ENCODE data around the gene PCDHGC5.
A peak's percentile ranks its signal among the peaks of the same experiment; 100 is the strongest.

Gene PCDHGC5

DNA sequence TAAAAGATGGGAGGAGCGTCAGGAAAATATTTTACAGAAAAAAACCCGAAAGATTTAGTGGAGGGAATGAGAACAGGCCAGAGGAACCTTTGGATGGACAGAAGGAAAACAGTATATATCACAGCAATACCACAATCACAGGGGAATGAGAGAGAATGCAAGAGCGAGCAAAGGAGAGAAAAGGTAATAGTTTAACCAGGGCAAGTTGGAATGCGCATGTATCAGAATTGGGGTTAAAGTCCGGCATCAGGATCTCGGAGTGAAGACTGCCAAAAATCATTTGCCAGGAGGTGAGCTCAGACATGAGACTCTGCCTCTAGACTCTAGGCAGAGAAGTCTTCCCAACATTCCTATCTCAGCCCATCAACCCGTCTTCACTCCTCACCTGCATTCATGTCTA, 36.8 kb downstream of the PCDHGC5 start:
- no peak overlapping the region for H3K9ac ChIP-seq (ENCODE audit: low read depth, low read length)
- no peaks in the 10 kb centered on the region for H3K9me3 ChIP-seq (replicated peaks; ENCODE audit: low read length)
- peaks cover 65% of the 10 kb centered on the region for H3K4me1 ChIP-seq (ENCODE audit: control insufficient read depth, insufficient read depth, low read length)
- H3K27me3 ChIP-seq (ENCODE audit: control insufficient read depth, insufficient read depth, low read length): no peaks in the 10 kb centered on the region
- H3K36me3 ChIP-seq (ENCODE audit: insufficient read depth, low read length): peaks cover 22% of the 10 kb centered on the region
- peak overlapping the region; percentile 39 for H3K4me2 ChIP-seq (ENCODE audit: low read length)
- no peak overlapping the region for H3K4me3 ChIP-seq (ENCODE audit: low read length)

DNA sequence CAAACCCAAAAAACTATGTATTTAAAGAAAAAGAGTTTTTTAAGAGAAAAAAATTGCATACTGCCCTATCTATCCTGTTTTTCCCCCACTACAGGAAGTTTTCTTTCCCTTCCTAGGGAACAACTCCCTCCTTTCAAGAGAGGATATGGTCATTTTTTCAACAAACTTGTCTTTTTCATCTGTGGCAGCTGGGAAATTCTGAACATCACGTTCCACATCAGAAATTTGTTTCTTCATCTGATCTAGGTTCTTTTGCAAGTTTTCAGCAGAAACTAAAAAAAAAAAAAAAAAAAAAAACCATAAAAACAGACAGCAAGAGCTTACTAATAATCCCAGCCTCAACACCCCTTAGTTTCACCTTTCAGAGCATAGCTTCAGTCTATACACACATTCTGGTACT, 38.5 kb downstream of the PCDHGC5 start:
- H3K9ac ChIP-seq (ENCODE audit: low read depth, low read length): no peak overlapping the region
- no peak overlapping the region for H3K4me2 ChIP-seq (ENCODE audit: low read length)
- H3K36me3 ChIP-seq (ENCODE audit: insufficient read depth, low read length): peaks cover 22% of the 10 kb centered on the region
- H3K27me3 ChIP-seq (ENCODE audit: control insufficient read depth, insufficient read depth, low read length): no peaks in the 10 kb centered on the region
- H3K4me1 ChIP-seq (ENCODE audit: control insufficient read depth, insufficient read depth, low read length): peaks cover 50% of the 10 kb centered on the region
- no peak overlapping the region for H3K4me3 ChIP-seq (ENCODE audit: low read length)
- H3K9me3 ChIP-seq (replicated peaks; ENCODE audit: low read length): no peaks in the 10 kb centered on the region

DNA sequence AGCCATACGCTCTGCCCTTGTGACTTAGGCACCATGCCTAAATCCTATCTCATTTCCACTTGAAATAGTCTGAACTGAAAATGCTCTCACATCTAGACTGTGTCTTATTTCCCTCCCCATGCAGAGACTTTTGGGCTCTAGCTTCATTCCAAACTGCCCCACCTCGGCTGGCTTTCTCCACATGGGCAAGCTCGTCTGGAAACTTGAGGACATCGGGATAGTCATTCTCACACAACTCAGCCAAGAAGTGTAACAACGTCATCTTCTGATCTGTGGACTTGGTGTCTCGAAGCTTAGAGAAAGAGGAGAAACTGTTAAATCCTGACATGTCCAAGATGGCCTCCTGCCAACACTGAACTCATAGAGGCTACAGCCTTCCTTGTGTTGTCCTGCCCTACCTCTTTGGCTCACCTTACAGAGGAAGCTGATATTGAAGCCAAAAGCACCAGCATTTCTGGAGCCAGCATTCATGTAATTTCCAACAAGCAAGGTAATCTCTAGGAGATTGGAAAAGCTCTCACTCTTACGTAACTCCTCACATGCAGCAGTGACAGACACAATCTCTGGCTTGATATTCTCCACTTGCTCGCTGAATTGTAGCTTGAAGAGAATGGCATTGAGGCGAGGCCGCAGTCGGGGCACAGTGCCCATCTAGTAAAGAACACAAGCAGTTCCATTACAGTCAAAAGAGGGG, 39.6 kb downstream of the PCDHGC5 start:
- H3K27me3 ChIP-seq (ENCODE audit: control insufficient read depth, insufficient read depth, low read length): no peaks in the 10 kb centered on the region
- no peak overlapping the region for H3K4me3 ChIP-seq (ENCODE audit: low read length)
- H3K4me1 ChIP-seq (ENCODE audit: control insufficient read depth, insufficient read depth, low read length): peaks cover 50% of the 10 kb centered on the region
- no peaks in the 10 kb centered on the region for H3K9me3 ChIP-seq (replicated peaks; ENCODE audit: low read length)
- H3K4me2 ChIP-seq (ENCODE audit: low read length): peak overlapping the region; percentile 29
- peaks cover 16% of the 10 kb centered on the region for H3K36me3 ChIP-seq (ENCODE audit: insufficient read depth, low read length)
- peak overlapping the region; percentile 47 for H3K9ac ChIP-seq (ENCODE audit: low read depth, low read length)

DNA sequence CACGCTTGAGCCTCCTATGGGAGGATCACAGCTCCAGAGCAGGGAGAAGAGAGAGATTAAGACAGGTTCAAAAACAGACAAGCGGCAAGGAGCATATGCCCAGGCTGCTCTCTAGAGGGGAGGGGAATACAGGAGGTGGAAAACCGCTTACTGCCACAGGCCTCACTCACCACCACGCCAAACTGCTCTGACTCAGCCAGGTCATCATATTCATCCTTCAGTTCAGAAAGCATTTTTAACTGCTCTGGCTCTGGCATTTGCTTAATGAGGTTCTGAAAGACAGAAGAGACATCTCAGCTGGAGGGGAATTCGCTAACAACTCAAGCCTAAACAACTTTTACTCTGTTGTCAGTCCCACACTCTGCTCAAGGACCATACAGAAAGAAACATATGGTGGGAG, 40.1 kb downstream of the PCDHGC5 start:
- peaks cover 47% of the 10 kb centered on the region for H3K4me1 ChIP-seq (ENCODE audit: control insufficient read depth, insufficient read depth, low read length)
- peak overlapping the region; percentile 29 for H3K4me2 ChIP-seq (ENCODE audit: low read length)
- H3K36me3 ChIP-seq (ENCODE audit: insufficient read depth, low read length): peaks cover 15% of the 10 kb centered on the region
- no peaks in the 10 kb centered on the region for H3K27me3 ChIP-seq (ENCODE audit: control insufficient read depth, insufficient read depth, low read length)
- H3K9ac ChIP-seq (ENCODE audit: low read depth, low read length): peak overlapping the region; percentile 47
- no peak overlapping the region for H3K4me3 ChIP-seq (ENCODE audit: low read length)
- H3K9me3 ChIP-seq (replicated peaks; ENCODE audit: low read length): no peaks in the 10 kb centered on the region

DNA sequence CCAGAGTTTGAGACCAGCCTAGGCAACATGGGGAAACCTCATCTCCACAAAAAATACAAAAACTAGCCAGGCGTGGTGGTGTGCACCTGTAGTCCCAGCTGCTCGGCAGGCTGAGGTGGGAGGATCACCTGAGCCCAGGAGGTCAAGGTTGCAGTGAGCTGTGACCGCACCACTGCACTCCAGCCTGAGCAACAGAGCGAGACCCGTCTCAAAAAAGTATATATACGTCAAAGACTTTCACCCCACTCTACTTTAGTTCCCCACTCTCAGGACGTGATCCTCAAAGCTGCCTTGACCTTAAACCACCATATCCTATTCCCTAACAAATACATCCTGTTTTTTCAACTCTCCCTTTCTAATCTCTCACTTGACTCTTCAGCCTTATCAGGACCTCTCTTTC, 41.0 kb downstream of the PCDHGC5 start:
- Histone ChIP-seq H3K4me3 (ENCODE audit: low read length) (no peak overlapping the region), H3K4me2 (ENCODE audit: low read length) (no peak overlapping the region), H3K27me3 (ENCODE audit: control insufficient read depth, insufficient read depth, low read length) (no peaks in the 10 kb centered on the region), H3K9ac (ENCODE audit: low read depth, low read length) (no peak overlapping the region), H3K9me3 (replicated peaks; ENCODE audit: low read length) (no peaks in the 10 kb centered on the region), H3K4me1 (ENCODE audit: control insufficient read depth, insufficient read depth, low read length) (peaks cover 40% of the 10 kb centered on the region), H3K36me3 (ENCODE audit: insufficient read depth, low read length) (peaks cover 15% of the 10 kb centered on the region)

DNA sequence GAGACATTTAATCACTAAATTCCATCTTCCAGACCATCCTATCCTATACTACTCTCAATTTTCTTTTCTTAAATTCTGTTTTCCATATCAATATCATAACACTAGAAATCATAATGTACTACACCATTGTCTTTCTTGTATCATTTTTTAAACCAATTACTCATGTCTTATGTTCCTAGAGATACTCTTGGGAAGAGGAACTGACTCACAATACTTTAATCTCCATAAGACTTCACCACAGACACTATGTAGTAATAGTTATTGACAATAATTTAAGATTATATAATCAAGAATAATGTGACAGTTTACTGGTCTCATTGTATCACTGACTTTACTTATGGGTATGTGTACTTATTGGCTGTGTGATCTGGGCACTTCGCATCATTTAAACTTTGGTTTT, 43.8 kb downstream of the PCDHGC5 start:
- Histone ChIP-seq H3K4me3 (ENCODE audit: low read length) (no peak overlapping the region), H3K9ac (ENCODE audit: low read depth, low read length) (no peak overlapping the region), H3K4me1 (ENCODE audit: control insufficient read depth, insufficient read depth, low read length) (peaks cover 28% of the 10 kb centered on the region), H3K4me2 (ENCODE audit: low read length) (no peak overlapping the region), H3K36me3 (ENCODE audit: insufficient read depth, low read length) (peaks cover 7% of the 10 kb centered on the region), H3K27me3 (ENCODE audit: control insufficient read depth, insufficient read depth, low read length) (no peaks in the 10 kb centered on the region), H3K9me3 (replicated peaks; ENCODE audit: low read length) (no peaks in the 10 kb centered on the region)

DNA sequence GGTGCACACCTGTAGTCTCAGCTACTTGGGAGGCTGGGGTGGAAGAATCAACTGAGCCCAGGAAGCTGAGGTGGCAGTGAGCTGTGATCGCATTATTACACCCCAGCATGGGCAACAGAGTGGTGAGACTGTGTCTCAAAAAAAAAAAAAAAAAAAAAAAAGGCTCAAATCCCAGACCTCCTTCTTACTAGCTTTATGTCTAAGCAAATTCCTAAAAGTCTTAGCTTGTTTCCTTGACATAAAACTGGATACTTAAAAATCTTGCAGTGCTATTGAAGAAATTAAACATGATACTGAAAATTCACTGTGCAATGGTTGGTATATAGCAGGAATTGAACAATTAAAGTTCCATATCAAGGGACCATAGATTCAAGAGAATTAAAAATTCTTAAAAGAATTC, 45.0 kb downstream of the PCDHGC5 start:
- Histone ChIP-seq H3K4me2 (ENCODE audit: low read length) (no peak overlapping the region), H3K36me3 (ENCODE audit: insufficient read depth, low read length) (no peaks in the 10 kb centered on the region), H3K9ac (ENCODE audit: low read depth, low read length) (no peak overlapping the region), H3K4me1 (ENCODE audit: control insufficient read depth, insufficient read depth, low read length) (peaks cover 19% of the 10 kb centered on the region), H3K27me3 (ENCODE audit: control insufficient read depth, insufficient read depth, low read length) (no peaks in the 10 kb centered on the region), H3K4me3 (ENCODE audit: low read length) (no peak overlapping the region), H3K9me3 (replicated peaks; ENCODE audit: low read length) (no peaks in the 10 kb centered on the region)

DNA sequence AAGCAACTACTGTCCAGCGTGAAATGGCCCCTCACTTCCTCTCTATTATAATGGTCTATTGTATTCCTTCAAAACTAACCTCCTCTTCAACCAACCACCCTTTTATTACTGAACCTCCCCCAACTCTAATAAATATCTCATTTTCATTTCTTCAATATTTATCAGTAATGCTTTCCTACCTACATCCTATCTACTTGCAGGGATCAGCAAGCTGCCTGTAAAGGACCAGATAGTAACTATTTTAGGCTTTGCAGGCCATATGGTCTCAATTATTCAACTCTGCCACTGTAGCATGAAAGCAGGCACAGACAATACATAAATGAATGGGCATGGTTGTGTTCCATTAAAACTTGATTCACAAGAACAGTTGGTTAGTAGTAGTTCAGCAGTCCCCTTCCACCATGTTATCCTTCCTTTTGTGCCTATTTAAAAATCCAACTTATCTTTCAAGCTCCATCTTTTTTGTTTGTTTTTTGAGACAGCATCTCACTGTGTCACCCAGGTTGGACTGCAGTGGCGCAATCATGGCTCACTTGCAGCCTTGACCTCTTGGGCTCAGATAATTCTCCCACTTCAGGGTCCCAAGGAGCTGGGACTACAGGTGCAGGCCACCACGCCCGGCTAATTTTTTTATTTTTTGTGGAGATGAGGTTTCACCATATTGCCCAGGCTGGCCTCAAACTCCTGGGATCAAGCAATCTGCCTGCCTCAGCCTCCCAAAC, 45.8 kb downstream of the PCDHGC5 start:
- H3K27me3 ChIP-seq (ENCODE audit: control insufficient read depth, insufficient read depth, low read length): no peaks in the 10 kb centered on the region
- peaks cover 12% of the 10 kb centered on the region for H3K4me1 ChIP-seq (ENCODE audit: control insufficient read depth, insufficient read depth, low read length)
- no peaks in the 10 kb centered on the region for H3K9me3 ChIP-seq (replicated peaks; ENCODE audit: low read length)
- H3K36me3 ChIP-seq (ENCODE audit: insufficient read depth, low read length): no peaks in the 10 kb centered on the region
- no peak overlapping the region for H3K4me2 ChIP-seq (ENCODE audit: low read length)
- no peak overlapping the region for H3K4me3 ChIP-seq (ENCODE audit: low read length)
- no peak overlapping the region for H3K9ac ChIP-seq (ENCODE audit: low read depth, low read length)
